MM.1S (cell line): ENCODE data around the gene SPRED1.

Experiments
- DNase-seq: peaks from one replicate; pipeline ENCODE4 v3.0.0-alpha.2; 2015
- H2AFZ ChIP-seq: fragments of 300-600 bp; sonication (generic); 2 replicates; pipeline ENCODE4 v1.6.0; 2016; ENCODE audit warnings: antibody characterized with exemption, low read length
- H3F3A ChIP-seq: fragments of 300-600 bp; sonication (generic); 2 replicates; pipeline ENCODE4 v1.6.1; 2016; ENCODE audit warnings: mild to moderate bottlenecking, antibody characterized with exemption, low read length, moderate library complexity, mixed read lengths; ENCODE audit not compliant: insufficient read depth
- H3K27ac ChIP-seq: fragments of 300-600 bp; sonication (generic); 2 replicates; pipeline ENCODE4 v1.5.1; 2016; ENCODE audit warnings: mild to moderate bottlenecking, low read length
- H3K27me3 ChIP-seq: fragments of 300-600 bp; sonication (generic); replicated peaks from 2 replicates; pipeline ENCODE4 v1.6.0; 2016; ENCODE audit warnings: low read length; ENCODE audit not compliant: insufficient read depth
- H3K36me3 ChIP-seq: fragments of 300-600 bp; sonication (generic); replicated peaks from 2 replicates; pipeline ENCODE4 v1.6.1; 2016; ENCODE audit warnings: mild to moderate bottlenecking, low read length, mixed read lengths; ENCODE audit not compliant: insufficient read depth
- H3K4me1 ChIP-seq: fragments of 300-600 bp; sonication (generic); 2 replicates; pipeline ENCODE4 v1.6.1; 2016; ENCODE audit warnings: low read length, mixed read lengths
- H3K4me2 ChIP-seq: fragments of 300-600 bp; sonication (generic); 2 replicates; pipeline ENCODE4 v1.6.0; 2016; ENCODE audit warnings: low read depth, low read length
- H3K4me3 ChIP-seq: fragments of 300-600 bp; sonication (generic); 2 replicates; pipeline ENCODE4 v1.5.1; 2016; ENCODE audit warnings: low read length, mixed read lengths
- H3K79me2 ChIP-seq: fragments of 300-600 bp; sonication (generic); 2 replicates; pipeline ENCODE4 v1.6.1; 2016; ENCODE audit warnings: mixed run types, low read length, mixed read lengths
- H3K9ac ChIP-seq: fragments of 300-600 bp; sonication (generic); 2 replicates; pipeline ENCODE4 v1.6.1; 2016; ENCODE audit warnings: low read length, mixed read lengths
- H3K9me2 ChIP-seq: fragments of 300-600 bp; sonication (generic); replicated peaks from 2 replicates; pipeline ENCODE4 v1.6.1; 2016; ENCODE audit warnings: mild to moderate bottlenecking, low read length, mixed read lengths; ENCODE audit not compliant: insufficient read depth
- H3K9me3 ChIP-seq: fragments of 300-600 bp; sonication (generic); replicated peaks from 2 replicates; pipeline ENCODE4 v1.6.1; 2016; ENCODE audit warnings: mild to moderate bottlenecking, low read length, mixed read lengths; ENCODE audit not compliant: insufficient read depth
- H4K20me1 ChIP-seq: fragments of 300-600 bp; sonication (generic); 2 replicates; pipeline ENCODE4 v1.6.1; 2016; ENCODE audit warnings: mild to moderate bottlenecking, low read length, moderate library complexity, mixed read lengths; ENCODE audit not compliant: insufficient read depth
- EZH2 ChIP-seq: fragments of 300-600 bp; sonication (generic); optimal IDR thresholded peaks from 2 replicates; pipeline ENCODE3; 2017; ENCODE audit warnings: low read depth, mild to moderate bottlenecking, antibody characterized with exemption, low read length, mixed read lengths
- EZH2phosphoT487 ChIP-seq: fragments of 300-600 bp; sonication (generic); IDR thresholded peaks from 2 replicates; pipeline ENCODE4 v1.6.1; 2018; ENCODE audit warnings: antibody characterized with exemption, low read length
- TF ChIP-seq, protein P1 (sequence below): fragments of 300-600 bp; sonication (generic); IDR thresholded peaks from 2 replicates; pipeline ENCODE4 v1.5.1; 2016; ENCODE audit warnings: antibody characterized with exemption, low read length, mixed read lengths

The SPRED1 gene

DNA sequence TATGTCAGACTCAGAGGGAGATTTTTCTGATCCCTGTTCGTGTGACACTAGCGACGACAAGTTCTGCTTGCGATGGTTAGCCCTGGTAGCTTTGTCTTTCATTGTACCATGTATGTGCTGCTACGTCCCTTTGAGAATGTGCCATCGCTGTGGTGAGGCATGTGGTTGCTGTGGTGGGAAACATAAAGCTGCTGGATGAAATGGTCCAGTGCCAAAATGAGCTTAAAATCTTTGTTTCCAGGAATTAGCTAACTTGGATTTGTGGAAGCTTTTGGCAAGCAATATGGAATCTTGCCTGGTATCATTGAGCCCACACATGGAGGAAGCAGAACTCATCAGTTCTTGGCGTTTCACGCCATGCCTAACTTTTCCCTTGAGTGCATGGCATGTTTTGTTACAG, 98.8 kb downstream of the SPRED1 start:
- no peaks in the 10 kb centered on the region for H3K9me2 ChIP-seq
- H4K20me1 ChIP-seq, result no peaks in the 10 kb centered on the region
- H3F3A ChIP-seq, result no peaks in the 10 kb centered on the region
- no peaks in the 10 kb centered on the region for H3K27me3 ChIP-seq
- no peaks in the 10 kb centered on the region for H3K79me2 ChIP-seq
- H3K4me2 ChIP-seq, result no peak overlapping the region
- no peak overlapping the region for H3K27ac ChIP-seq
- TF ChIP-seq, protein P1, sequence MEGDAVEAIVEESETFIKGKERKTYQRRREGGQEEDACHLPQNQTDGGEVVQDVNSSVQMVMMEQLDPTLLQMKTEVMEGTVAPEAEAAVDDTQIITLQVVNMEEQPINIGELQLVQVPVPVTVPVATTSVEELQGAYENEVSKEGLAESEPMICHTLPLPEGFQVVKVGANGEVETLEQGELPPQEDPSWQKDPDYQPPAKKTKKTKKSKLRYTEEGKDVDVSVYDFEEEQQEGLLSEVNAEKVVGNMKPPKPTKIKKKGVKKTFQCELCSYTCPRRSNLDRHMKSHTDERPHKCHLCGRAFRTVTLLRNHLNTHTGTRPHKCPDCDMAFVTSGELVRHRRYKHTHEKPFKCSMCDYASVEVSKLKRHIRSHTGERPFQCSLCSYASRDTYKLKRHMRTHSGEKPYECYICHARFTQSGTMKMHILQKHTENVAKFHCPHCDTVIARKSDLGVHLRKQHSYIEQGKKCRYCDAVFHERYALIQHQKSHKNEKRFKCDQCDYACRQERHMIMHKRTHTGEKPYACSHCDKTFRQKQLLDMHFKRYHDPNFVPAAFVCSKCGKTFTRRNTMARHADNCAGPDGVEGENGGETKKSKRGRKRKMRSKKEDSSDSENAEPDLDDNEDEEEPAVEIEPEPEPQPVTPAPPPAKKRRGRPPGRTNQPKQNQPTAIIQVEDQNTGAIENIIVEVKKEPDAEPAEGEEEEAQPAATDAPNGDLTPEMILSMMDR, result no peak
- TF ChIP-seq EZH2phosphoT487, result no peak
- no peak for TF ChIP-seq EZH2
- H3K9me3 ChIP-seq, result no peaks in the 10 kb centered on the region
- H3K4me3 ChIP-seq, result no peak overlapping the region
- no peak overlapping the region for H3K9ac ChIP-seq
- 0 out of 2 replicates have a peak, but pooled peaks cover 4% of the 10 kb centered on the region for H3K36me3 ChIP-seq
- no peaks in the 10 kb centered on the region for H3K4me1 ChIP-seq
- H2AFZ ChIP-seq, result no peak overlapping the region
- DNase-seq, result no peak

- DNase-seq, result peak; percentile 73
- Histone ChIP-seq H3K27me3 (no peaks in the 10 kb centered on the region), H3K4me3 (no peak overlapping the region), H3F3A (no peaks in the 10 kb centered on the region), H3K9me3 (no peaks in the 10 kb centered on the region), H3K9ac (no peak overlapping the region), H3K36me3 (no peaks in the 10 kb centered on the region), H2AFZ (no peak overlapping the region), H3K27ac (no peak overlapping the region), H4K20me1 (no peaks in the 10 kb centered on the region), H3K4me1 (no peaks in the 10 kb centered on the region), H3K79me2 (no peaks in the 10 kb centered on the region), H3K4me2 (no peak overlapping the region), H3K9me2 (no peaks in the 10 kb centered on the region)
- TF ChIP-seq EZH2 (no peak), EZH2phosphoT487 (no peak)
- TF ChIP-seq, protein P1, result peak; percentile 84
These were observed 101.8 kb downstream of the SPRED1 start for GRCh38 chr15:38354315-38354929.

DNA sequence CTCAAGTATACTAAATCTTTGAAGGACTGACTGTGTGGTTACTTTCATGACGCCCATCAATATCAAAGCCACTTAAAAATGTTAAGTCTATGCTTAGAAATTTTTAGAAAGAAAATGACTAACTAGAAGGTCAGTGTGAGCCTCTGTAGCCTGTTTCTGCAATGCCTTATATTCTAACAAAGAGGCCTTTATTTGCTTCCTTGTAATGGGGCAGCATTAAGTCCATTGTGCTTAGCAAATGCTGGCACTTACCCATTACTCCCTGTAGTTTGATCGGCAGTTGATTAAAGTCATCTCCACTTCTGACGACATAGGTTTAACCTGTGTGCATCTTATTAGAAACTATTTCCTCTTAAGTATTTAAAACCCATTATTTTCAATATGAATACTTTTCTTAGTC, 109.7 kb downstream of the SPRED1 start:
- H3K79me2 ChIP-seq, result no peaks in the 10 kb centered on the region
- TF ChIP-seq, protein P1, result no peak
- TF ChIP-seq EZH2phosphoT487 (no peak), EZH2 (no peak)
- no peak overlapping the region for H3K4me3 ChIP-seq
- H3K36me3 ChIP-seq, result no peaks in the 10 kb centered on the region
- no peaks in the 10 kb centered on the region for H3K4me1 ChIP-seq
- no peak overlapping the region for H3K4me2 ChIP-seq
- H2AFZ ChIP-seq, result no peak overlapping the region
- no peak for DNase-seq
- H3K27ac ChIP-seq, result no peak overlapping the region
- H3F3A ChIP-seq, result no peaks in the 10 kb centered on the region
- H3K27me3 ChIP-seq, result no peaks in the 10 kb centered on the region
- H3K9me2 ChIP-seq, result no peaks in the 10 kb centered on the region
- no peak overlapping the region for H3K9ac ChIP-seq
- no peaks in the 10 kb centered on the region for H3K9me3 ChIP-seq
- H4K20me1 ChIP-seq, result no peaks in the 10 kb centered on the region
